A673 (cell line): Measurements from ENCODE around the gene PER3.

Experiments
- EZH2 ChIP-seq: fragments of 200-600 bp; sonication (generic); IDR thresholded peaks from 2 replicates; pipeline ENCODE4 v1.6.1; 2017; ENCODE audit warnings: borderline replicate concordance, low read depth, mild to moderate bottlenecking, mixed read lengths, antibody characterized with exemption, low read length; ENCODE audit not compliant: poor library complexity, severe bottlenecking
- TF ChIP-seq, protein P1 (sequence below): fragments of 300-800, 200-600 bp; sonication (generic); conservative IDR thresholded peaks from 2 replicates; pipeline ENCODE4 v1.5.1; 2017; ENCODE audit warnings: low read depth, mild to moderate bottlenecking, antibody characterized with exemption, low read length, moderate library complexity, mixed read lengths

DNA sequence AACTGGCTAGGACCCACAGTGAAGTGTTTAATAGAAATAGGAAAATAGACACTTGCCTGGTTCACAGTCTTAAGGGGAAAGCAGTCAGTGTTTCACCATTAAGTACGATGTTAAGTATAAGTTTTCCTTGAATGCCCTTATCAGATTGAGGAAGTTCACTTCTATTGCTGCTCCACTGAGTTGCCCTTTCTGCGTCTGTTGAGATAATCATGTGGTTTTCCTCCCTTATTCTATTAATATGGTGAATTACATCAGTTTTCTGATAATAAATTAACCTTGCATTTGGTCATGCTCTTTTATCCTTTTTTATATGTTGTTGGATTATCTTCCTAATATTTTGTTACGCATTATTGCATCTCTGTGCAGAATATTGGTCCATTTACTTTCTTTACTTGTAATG, 47.4 kb downstream of the PER3 start:
- TF ChIP-seq, protein P1, sequence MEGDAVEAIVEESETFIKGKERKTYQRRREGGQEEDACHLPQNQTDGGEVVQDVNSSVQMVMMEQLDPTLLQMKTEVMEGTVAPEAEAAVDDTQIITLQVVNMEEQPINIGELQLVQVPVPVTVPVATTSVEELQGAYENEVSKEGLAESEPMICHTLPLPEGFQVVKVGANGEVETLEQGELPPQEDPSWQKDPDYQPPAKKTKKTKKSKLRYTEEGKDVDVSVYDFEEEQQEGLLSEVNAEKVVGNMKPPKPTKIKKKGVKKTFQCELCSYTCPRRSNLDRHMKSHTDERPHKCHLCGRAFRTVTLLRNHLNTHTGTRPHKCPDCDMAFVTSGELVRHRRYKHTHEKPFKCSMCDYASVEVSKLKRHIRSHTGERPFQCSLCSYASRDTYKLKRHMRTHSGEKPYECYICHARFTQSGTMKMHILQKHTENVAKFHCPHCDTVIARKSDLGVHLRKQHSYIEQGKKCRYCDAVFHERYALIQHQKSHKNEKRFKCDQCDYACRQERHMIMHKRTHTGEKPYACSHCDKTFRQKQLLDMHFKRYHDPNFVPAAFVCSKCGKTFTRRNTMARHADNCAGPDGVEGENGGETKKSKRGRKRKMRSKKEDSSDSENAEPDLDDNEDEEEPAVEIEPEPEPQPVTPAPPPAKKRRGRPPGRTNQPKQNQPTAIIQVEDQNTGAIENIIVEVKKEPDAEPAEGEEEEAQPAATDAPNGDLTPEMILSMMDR = no peak
- no peak for TF ChIP-seq EZH2
